ENCODE data around the gene RPL18. TPM values are rescaled to one million over a fixed set of nuclear protein-coding genes. Genes with fewer than 3 reads are reported as not detected.

Gene RPL18
- total RNA-seq, 4 donors from 2014 or later: 1,394 to 2,260 (median 1,686) TPM

- intact Hi-C loops (cut with DNase I; ENCODE audit: low total_unique reads): no loop called here
- 71 to 84% methylated on average over 8 to 11 of the region's 11 CpGs for WGBS, 2 donors (ENCODE audit: low coverage in 1 of 2)
- no peak for DNase-seq
- no peak for TF ChIP-seq CTCF (IDR thresholded peaks at IDR 0.05)
- TF ChIP-seq POLR2A (IDR thresholded peaks at IDR 0.05): no peak
- TF ChIP-seq POLR2AphosphoS5 (IDR thresholded peaks at IDR 0.05): no peak
- TF ChIP-seq EP300 (IDR thresholded peaks at IDR 0.05; ENCODE audit: low read depth): no peak
- in situ Hi-C loops (cut with MboI; ENCODE audit: low pct_ligation_motif_present in 1 of 4, low pct_unique_long_range_greater_than_20kb in 1 of 4, low sequenced_read_pairs in 3 of 4): no loop called here
- H3K27ac ChIP-seq: no peak overlapping the region
- H3K9me3 ChIP-seq: no peaks in the 10 kb centered on the region
- peaks cover 5 to 13% (median 9%) of the 10 kb centered on the region in 4 donors for H3K4me1 ChIP-seq
- H3K36me3 ChIP-seq: no peaks in the 10 kb centered on the region
- H3K27me3 ChIP-seq: peaks cover 4% of the 10 kb centered on the region
- no peak overlapping the region for H3K4me3 ChIP-seq
Measured at GRCh38 chr19:48569814-48570213, 49.2 kb downstream of the RPL18 start.

- no peak overlapping the region for H3K4me3 ChIP-seq
- no peaks in the 10 kb centered on the region for H3K9me3 ChIP-seq
- peak overlapping the region; percentile 35 to 64 (median 54) for H3K27ac ChIP-seq
- peaks cover 4% of the 10 kb centered on the region for H3K27me3 ChIP-seq
- peak; percentile 73 for DNase-seq
- H3K4me1 ChIP-seq: peaks cover 5 to 13% (median 9%) of the 10 kb centered on the region in 4 donors
- H3K36me3 ChIP-seq: no peaks in the 10 kb centered on the region
- no peak for TF ChIP-seq POLR2A (IDR thresholded peaks at IDR 0.05)
- TF ChIP-seq POLR2AphosphoS5 (IDR thresholded peaks at IDR 0.05): peak; percentile 30 to 50 (median 39)
- intact Hi-C loops (cut with DNase I; ENCODE audit: low total_unique reads) (no loop called here), in situ Hi-C loops (cut with MboI; ENCODE audit: low pct_ligation_motif_present in 1 of 4, low pct_unique_long_range_greater_than_20kb in 1 of 4, low sequenced_read_pairs in 3 of 4) (no loop called here)
- 5 to 16% methylated on average over 2 to 12 of the region's 19 CpGs for WGBS, 2 donors (ENCODE audit: low coverage in 1 of 2)
Measured at GRCh38 chr19:48568345-48568886, 50.6 kb downstream of the RPL18 start.

Other genes starting within 250 kb of the RPL18 start
- gene KDELR1, start 227.6 kb downstream of the RPL18 start, total RNA-seq: 100 to 1,000 TPM in 3 of 4 donors, 10 to 100 TPM in 1; 80.6 to 146 (median 120) TPM
- 1 to 10 TPM in 1 of 4 donors, under 1 TPM in 2, not detected in 1; 0.32 to 3.8 (median 0.41) TPM for gene GRIN2D, start 225.5 kb downstream of the RPL18 start, total RNA-seq
- 10 to 100 TPM in 3 of 4 donors, 1 to 10 TPM in 1; 9.4 to 49.7 (median 13.6) TPM for gene GRWD1, start 173.2 kb downstream of the RPL18 start, total RNA-seq
- under 1 TPM in 2 of 4 donors, not detected in 2; 0.41 to 0.64 TPM for gene KCNJ14, start 163.6 kb downstream of the RPL18 start, total RNA-seq
- 100 to 1,000 TPM in 2 of 4 donors, 10 to 100 TPM in 2; 61.1 to 410 (median 171) TPM for gene CYTH2, start 149.8 kb downstream of the RPL18 start, total RNA-seq
- gene LMTK3, start 107.3 kb downstream of the RPL18 start, total RNA-seq: 1 to 10 TPM in 2 of 4 donors, under 1 TPM in 1, not detected in 1; 0.68 to 2.4 (median 1.1) TPM
- gene SULT2B1, start 67.0 kb downstream of the RPL18 start, total RNA-seq: under 1 TPM in 2 of 4 donors, not detected in 2; 0.32 to 0.41 TPM
- gene SPACA4, start 12.4 kb downstream of the RPL18 start, total RNA-seq: not detected
- gene FAM83E, start 4.1 kb downstream of the RPL18 start, total RNA-seq: 100 to 1,000 TPM in 3 of 4 donors, 10 to 100 TPM in 1; 97.0 to 746 (median 203) TPM
- gene SPHK2, start 328 bp upstream of the RPL18 start, total RNA-seq: 100 to 1,000 TPM in 1 of 4 donors, 10 to 100 TPM in 3; 41.8 to 185 (median 68.7) TPM
- gene DBP, start 18.2 kb upstream of the RPL18 start, total RNA-seq: 10 to 100 TPM in 3 of 4 donors, 1 to 10 TPM in 1; 8.7 to 13.8 (median 11.6) TPM
- gene CA11, start 27.0 kb upstream of the RPL18 start, total RNA-seq: 1 to 10 TPM in 2 of 4 donors, not detected in 2; 1.4 to 2.5 TPM
- gene NTN5, start 53.8 kb upstream of the RPL18 start, total RNA-seq: 1 to 10 TPM in 1 of 4 donors, under 1 TPM in 1, not detected in 2; 0.41 to 1.1 TPM
- 10 to 100 TPM; 32.5 to 68.6 (median 55.1) TPM for gene FUT2, start 76.8 kb upstream of the RPL18 start, total RNA-seq
- 1 to 10 TPM in 2 of 4 donors, under 1 TPM in 1, not detected in 1; 0.55 to 2.2 (median 1.6) TPM for gene MAMSTR, start 100.5 kb upstream of the RPL18 start, total RNA-seq
- gene RASIP1, start 121.4 kb upstream of the RPL18 start, total RNA-seq: 10 to 100 TPM in 2 of 4 donors, 1 to 10 TPM in 2; 3.0 to 11.1 (median 7.0) TPM
- not detected for gene IZUMO1, start 127.7 kb upstream of the RPL18 start, total RNA-seq
- gene FUT1, start 133.5 kb upstream of the RPL18 start, total RNA-seq: under 1 TPM; 0.27 to 1.00 (median 0.58) TPM
- not detected for gene FGF21, start 136.3 kb upstream of the RPL18 start, total RNA-seq
- gene BCAT2, start 191.9 kb upstream of the RPL18 start, total RNA-seq: 10 to 100 TPM; 32.4 to 51.5 (median 42.8) TPM
- 10 to 100 TPM in 1 of 4 donors, 1 to 10 TPM in 3; 3.5 to 15.1 (median 5.4) TPM for gene HSD17B14, start 217.3 kb upstream of the RPL18 start, total RNA-seq
- 10 to 100 TPM in 2 of 4 donors, 1 to 10 TPM in 2; 2.6 to 34.4 (median 10.3) TPM for gene PLEKHA4, start 249.4 kb upstream of the RPL18 start, total RNA-seq

Data from transverse colon (tissue), 4 donors.